H1 (cell line): Measurements from ENCODE around the gene CD84. TPM values are rescaled to one million over a fixed set of nuclear protein-coding genes. Genes with fewer than 3 reads are reported as not detected.

Experiments
- CTCF ChIA-PET: fragments of 300-600 bp; sonication (Branson Sonifier 250); formaldehyde crosslinking; loops from one replicate; lab custom pipeline; 2021; ENCODE audit not compliant: partially characterized antibody; lab: Charles Lee
- POLR2A ChIA-PET: fragments of 300-600 bp; sonication (Branson Sonifier 250); formaldehyde crosslinking; loops from one replicate; lab custom pipeline; 2021; ENCODE audit warnings: inconsistent platforms; ENCODE audit not compliant: partially characterized antibody; lab: Charles Lee
- DNase-seq, 2 experiments: peaks; one replicate each; pipeline versions ENCODE4 v3.0.0 to v3.0.0-alpha.2; 2010 to 2022; ENCODE audit warnings: low spot score in 2 of 2, low read depth in 1 of 2, mixed read lengths in 1 of 2
- FAIRE-seq: peaks from 2 replicates; lab custom pipeline; 2011; peaks lifted over from hg19 to GRCh38; lab: Jason Lieb, UNC
- H2AFZ ChIP-seq: 2 replicates; pipeline ENCODE4 v1.8.1; 2012; ENCODE audit warnings: low read length, inconsistent platforms
- H2AK5ac ChIP-seq: 2 replicates; pipeline ENCODE4 v1.6.1; 2013; ENCODE audit warnings: low read depth, low read length
- H2BK120ac ChIP-seq: replicated peaks from 2 replicates; pipeline ENCODE3; 2013; ENCODE audit warnings: low read depth, low read length, inconsistent platforms
- H2BK12ac ChIP-seq: 2 replicates; pipeline ENCODE4 v1.6.1; 2013; ENCODE audit warnings: low read depth, low read length
- H2BK15ac ChIP-seq: 2 replicates; pipeline ENCODE4 v1.6.1; 2013; ENCODE audit warnings: low read length
- H2BK20ac ChIP-seq: 2 replicates; pipeline ENCODE4 v1.6.1; 2013; ENCODE audit warnings: low read length
- H2BK5ac ChIP-seq: 2 replicates; pipeline ENCODE4 v1.6.1; 2013; ENCODE audit warnings: low read depth, low read length
- H3K14ac ChIP-seq: 2 replicates; pipeline ENCODE4 v1.6.1; 2013; ENCODE audit warnings: inconsistent platforms; ENCODE audit not compliant: insufficient read length
- H3K18ac ChIP-seq: 2 replicates; pipeline ENCODE4 v1.6.1; 2013; ENCODE audit warnings: low read length; ENCODE audit errors: extremely low read depth
- H3K23ac ChIP-seq: 2 replicates; pipeline ENCODE4 v1.6.1; 2013; ENCODE audit warnings: inconsistent platforms; ENCODE audit not compliant: insufficient read length
- H3K23me2 ChIP-seq: 2 replicates; pipeline ENCODE4 v1.6.1; 2013; ENCODE audit warnings: low read depth, low read length
- H3K27ac ChIP-seq: 2 replicates; pipeline ENCODE4 v1.6.1; 2011; ENCODE audit warnings: low read depth, low read length, inconsistent platforms
- H3K27me3 ChIP-seq, 4 experiments: replicated peaks in 1 of 4; 1 replicate in 1 of 4; 2 replicates in 3 of 4; pipeline versions ENCODE4 v1.6.1 to v1.8.1; 2011 to 2013; ENCODE audit warnings: low read length in 3 of 4, mild to moderate bottlenecking in 3 of 4, inconsistent platforms in 2 of 4, mixed read lengths in 2 of 4, moderate library complexity in 1 of 4; ENCODE audit not compliant: control insufficient read depth in 3 of 4, insufficient read depth in 3 of 4; ENCODE audit errors: extremely low read depth in 1 of 4
- H3K36me3 ChIP-seq, 4 experiments: 2 replicates each; pipeline versions ENCODE4 v1.6.1 to v1.8.1; 2011 to 2013; ENCODE audit warnings: mild to moderate bottlenecking in 4 of 4, low read length in 3 of 4, moderate library complexity in 2 of 4, control low read depth in 1 of 4, inconsistent platforms in 1 of 4; ENCODE audit not compliant: insufficient read depth in 4 of 4, control insufficient read depth in 2 of 4
- H3K4ac ChIP-seq: replicated peaks from 2 replicates; pipeline ENCODE3; 2013; ENCODE audit warnings: low read length, low read depth, mixed read lengths, inconsistent platforms; ENCODE audit not compliant: insufficient read length
- H3K4me1 ChIP-seq, 4 experiments: replicated peaks in 1 of 4; 1 replicate in 1 of 4; 2 replicates in 3 of 4; pipeline versions ENCODE4 v1.6.1 to v1.8.1; 2011 to 2013; ENCODE audit warnings: low read length in 3 of 4, inconsistent platforms in 2 of 4, mixed read lengths in 1 of 4; ENCODE audit not compliant: insufficient read depth in 4 of 4, control insufficient read depth in 3 of 4
- H3K4me2 ChIP-seq, 2 experiments: 2 replicates each; pipeline versions ENCODE4 v1.6.1 to v1.8.1; 2011 to 2013; ENCODE audit warnings: low read depth in 2 of 2, low read length in 2 of 2, control low read depth in 1 of 2, inconsistent platforms in 1 of 2, mild to moderate bottlenecking in 1 of 2; ENCODE audit not compliant: insufficient read depth in 1 of 2
- H3K4me3 ChIP-seq, 4 experiments: fragments of 200-600, 300-600 bp in 1 of 4; sonication (generic), shearing (Covaris generic), sonication (Bioruptor Twin) in 1 of 4; 2 replicates each; pipeline versions ENCODE4 v1.5.1 to v1.8.1; 2011 to 2016; ENCODE audit warnings: low read length in 4 of 4, low read depth in 3 of 4, control low read depth in 2 of 4, inconsistent platforms in 2 of 4, mild to moderate bottlenecking in 2 of 4, mixed read lengths in 1 of 4, moderate library complexity in 1 of 4; ENCODE audit not compliant: insufficient read depth in 2 of 4; ENCODE audit errors: extremely low read depth in 1 of 4
- H3K56ac ChIP-seq: replicated peaks from 2 replicates; pipeline ENCODE3; 2013; ENCODE audit warnings: low read depth, mild to moderate bottlenecking, mixed read lengths, low read length, inconsistent platforms; ENCODE audit not compliant: insufficient read length
- H3K79me1 ChIP-seq: 2 replicates; pipeline ENCODE4 v1.6.1; 2013; ENCODE audit warnings: low read depth, low read length, control low read depth
- H3K79me2 ChIP-seq, 2 experiments: 2 replicates each; pipeline versions ENCODE4 v1.6.1 to v1.8.1; 2012 to 2013; ENCODE audit warnings: low read length in 2 of 2, mild to moderate bottlenecking in 2 of 2, inconsistent platforms in 1 of 2; ENCODE audit not compliant: insufficient read depth in 2 of 2, control insufficient read depth in 1 of 2
- H3K9ac ChIP-seq, 4 experiments: replicated peaks in 1 of 4; 1 replicate in 1 of 4; 2 replicates in 3 of 4; pipeline versions ENCODE4 v1.6.1 to v1.8.1; 2011 to 2013; ENCODE audit warnings: low read depth in 3 of 4, low read length in 3 of 4, control low read depth in 2 of 4, mild to moderate bottlenecking in 2 of 4, moderate library complexity in 2 of 4, inconsistent platforms in 1 of 4; ENCODE audit errors: extremely low read depth in 1 of 4
- H3K9me3 ChIP-seq, 2 experiments: 2 replicates each; pipeline versions ENCODE4 v1.6.1 to v1.8.1; 2012 to 2013; ENCODE audit warnings: mild to moderate bottlenecking in 2 of 2, moderate library complexity in 2 of 2, control low read depth in 1 of 2, inconsistent platforms in 1 of 2, low read depth in 1 of 2, low read length in 1 of 2, mixed read lengths in 1 of 2; ENCODE audit not compliant: insufficient read depth in 2 of 2
- H4K20me1 ChIP-seq, 2 experiments: replicated peaks in 1 of 2; 2 replicates each; pipeline versions ENCODE3 to v1.8.1; 2011 to 2013; ENCODE audit warnings: inconsistent platforms in 2 of 2, low read length in 2 of 2, mild to moderate bottlenecking in 1 of 2; ENCODE audit not compliant: insufficient read depth in 2 of 2, control insufficient read depth in 1 of 2
- H4K5ac ChIP-seq: 2 replicates; pipeline ENCODE4 v1.6.1; 2013; ENCODE audit warnings: low read length, low read depth, mixed read lengths, inconsistent platforms; ENCODE audit not compliant: insufficient read length
- H4K8ac ChIP-seq: 2 replicates; pipeline ENCODE4 v1.8.0; 2013; ENCODE audit warnings: mild to moderate bottlenecking, moderate library complexity, low read length, inconsistent platforms; ENCODE audit not compliant: insufficient read depth; ENCODE audit errors: extremely low read depth
- H4K91ac ChIP-seq: replicated peaks from 2 replicates; pipeline ENCODE3; 2013; ENCODE audit warnings: low read length, mixed read lengths, inconsistent platforms; ENCODE audit not compliant: insufficient read length
- EP300 ChIP-seq, 2 experiments: IDR thresholded peaks; 1 replicate in 1 of 2; 2 replicates in 1 of 2; pipeline ENCODE4 v1.6.1; 2011 to 2012; ENCODE audit warnings: low read depth in 2 of 2, low read length in 2 of 2, mild to moderate bottlenecking in 2 of 2, borderline replicate concordance in 1 of 2, inconsistent platforms in 1 of 2, moderate library complexity in 1 of 2
- TAF7 ChIP-seq: optimal IDR thresholded peaks from 2 replicates; pipeline ENCODE3; 2011; ENCODE audit warnings: low read depth, mild to moderate bottlenecking, inconsistent platforms, low read length, moderate library complexity, borderline replicate concordance
- WGBS, 2 experiments: shearing (Covaris generic) in 1 of 2; methylation state at CpG; one replicate each; pipeline versions ENCODE4 v1.1.6 to v1.1.7; 2013 to 2015; ENCODE audit warnings: low lambda C conversion rate in 2 of 2, mixed read lengths in 2 of 2, inconsistent platforms in 1 of 2, low coverage in 1 of 2, missing lambda C conversion rate in 1 of 2; ENCODE audit not compliant: insufficient replicate concordance in 2 of 2, insufficient coverage in 1 of 2, insufficient read length in 1 of 2; ENCODE audit errors: extremely low coverage in 1 of 2, missing lambda C conversion rate in 1 of 2; 5-methylcytosine and 5-hydroxymethylcytosine counted together
- polyA plus RNA-seq, 7 experiments: library from polyadenylated mRNA; depleted of rRNA in 3 of 7; stranded (reverse) in 5 of 7; unstranded in 2 of 7; fragments of >200 nt in 5 of 7; fragments of 200-250 nt in 2 of 7; gene quantifications; 1 replicate in 5 of 7; 2 replicates in 1 of 7; 4 replicates in 1 of 7; pipeline versions ENCODE4 v1.2.1 to v1.2.3, GENCODE V29; 2011 to 2013; ENCODE audit warnings: missing spikeins in 2 of 7, mixed read lengths in 2 of 7
- total RNA-seq: library from RNA; stranded (reverse); fragmentation: NEBNext Ultra II Directional; extraction: Animal tissue kit (Norgen Biotek cat#: 25700); gene quantifications from 2 replicates; pipeline ENCODE4 v1.2.1, GENCODE V29; 2021

The CD84 gene
- total and polyA plus RNA-seq, 2 of the 8 experiments (the other 6 are each of a cell fraction or from before 2014, with no cell fraction given): not detected

DNA sequence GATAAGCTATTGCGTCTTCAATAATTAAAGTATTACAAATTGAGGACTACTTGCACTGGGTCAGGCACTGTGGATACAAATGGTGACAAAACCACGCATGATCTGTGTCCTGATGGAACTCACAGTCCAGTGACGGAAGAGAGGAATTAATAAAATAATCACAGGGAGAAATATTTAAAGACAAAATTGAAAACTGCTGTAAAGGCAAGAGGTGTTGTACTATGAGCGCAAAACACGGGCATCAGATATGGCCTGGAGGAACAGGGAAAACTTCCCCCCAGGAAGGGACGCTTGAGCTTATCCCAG, 39.7 kb downstream of the CD84 start:
- peak overlapping the region; percentile 92; the same call in 1 of the 2 replicates for H2AFZ ChIP-seq
- no peaks in the 10 kb centered on the region for H3K79me1 ChIP-seq
- no peak overlapping the region for H2BK15ac ChIP-seq
- CTCF ChIA-PET: interaction anchor here (0.7 to 1.8 kb wide), 6 partner anchors 10 to 69 kb away, joined by 3 to 9 read pairs (median 4); no protein-coding TSS in a partner anchor
- H3K18ac ChIP-seq: no peak overlapping the region
- H3K23me2 ChIP-seq: no peaks in the 10 kb centered on the region
- H2BK12ac ChIP-seq: no peak overlapping the region
- H3K4ac ChIP-seq: no peak overlapping the region
- H3K14ac ChIP-seq: no peak overlapping the region
- H4K8ac ChIP-seq: no peak overlapping the region
- H4K5ac ChIP-seq: no peak overlapping the region
- no peak overlapping the region for H2BK5ac ChIP-seq
- POLR2A ChIA-PET: no interaction called here
- DNase-seq (no peak), FAIRE-seq (no peak)
- no peaks in the 10 kb centered on the region for H3K9me3 ChIP-seq
- H3K23ac ChIP-seq: no peak overlapping the region
- no peaks in the 10 kb centered on the region for H3K36me3 ChIP-seq
- no peaks in the 10 kb centered on the region for H3K79me2 ChIP-seq
- no peak overlapping the region for H3K27ac ChIP-seq
- H3K4me2 ChIP-seq: no peak overlapping the region
- H3K56ac ChIP-seq: no peak overlapping the region
- WGBS, 2 experiments: 89% methylated on average over 6 of the region's 6 CpGs; no CpG with 5 or more reads in 1 of the 2 experiments
- no peaks in the 10 kb centered on the region for H3K4me1 ChIP-seq
- no peak overlapping the region for H2AK5ac ChIP-seq
- TF ChIP-seq EP300 (IDR thresholded peaks at IDR 0.05; ENCODE audit: borderline replicate concordance in 1 of 2, low read depth in 2 of 2, low read length in 2 of 2): no peak
- TF ChIP-seq TAF7: no peak
- TF ChIP-seq, all 59 proteins: peak for 0
- Histone ChIP-seq H4K91ac (no peak overlapping the region), H3K4me3 (no peak overlapping the region), H3K9ac (no peak overlapping the region), H2BK20ac (no peak overlapping the region), H3K27me3 (no peaks in the 10 kb centered on the region), H4K20me1 (no peaks in the 10 kb centered on the region), H2BK120ac (no peak overlapping the region)
